GM21825 (cell line): ENCODE measurements around the gene WBP1L.
"Not testable (repeated sequence)": the region's sequence is repeated elsewhere in the genome, so short reads cannot be mapped to it uniquely, and the experiment has no call there.

Source experiments
- ATAC-seq: cut with Tn5 transposase; IDR thresholded peaks from one replicate; pipeline ENCODE4 v1.9.1; 2021; ENCODE audit warnings: mild to moderate bottlenecking, moderate library complexity; ENCODE audit not compliant: unreplicated experiment

The WBP1L gene

GRCh38 chr10:102758240-102758932 lies 14.6 kb downstream of the WBP1L start:
- ATAC-seq = no peak

GRCh38 chr10:102758933-102759262 lies 15.2 kb downstream of the WBP1L start:
- ATAC-seq = not testable (repeated sequence)

DNA sequence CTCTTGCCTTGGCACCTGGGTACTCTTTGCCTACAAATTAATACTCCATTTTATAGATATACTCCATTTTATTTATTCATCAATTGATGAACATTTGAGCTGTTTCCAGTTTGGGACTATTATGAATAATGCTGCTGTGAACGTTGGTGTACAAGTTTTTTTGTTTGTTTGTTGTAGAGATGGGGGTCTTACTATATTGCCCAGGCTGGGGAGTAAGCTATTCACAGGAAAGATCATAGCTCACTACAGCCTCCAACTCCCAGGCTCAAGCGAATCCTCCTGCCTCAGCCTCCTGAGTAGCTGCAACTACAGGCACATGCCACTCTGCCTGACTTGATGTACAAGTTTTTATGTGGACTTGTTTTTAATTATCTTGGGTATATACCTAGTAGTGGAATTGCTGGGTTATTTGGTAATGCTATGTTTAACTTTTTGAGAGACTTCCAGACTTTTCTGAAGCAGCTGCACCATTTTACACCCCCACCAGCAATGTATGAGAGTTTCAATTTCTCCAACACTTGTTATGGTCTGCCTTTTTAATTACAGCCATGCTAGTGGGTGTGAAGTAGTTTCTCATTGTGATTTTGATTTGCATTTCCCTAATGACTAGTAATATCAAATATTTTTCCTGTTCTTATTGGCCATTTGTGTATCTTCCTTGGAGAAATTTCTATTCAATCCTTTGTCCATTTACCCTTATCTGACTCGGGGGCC lies 15.9 kb downstream of the WBP1L start:
- ATAC-seq = no peak

GRCh38 chr10:102761981-102762380 lies 18.2 kb downstream of the WBP1L start:
- ATAC-seq = no peak

GRCh38 chr10:102762401-102763015 lies 18.8 kb downstream of the WBP1L start:
- ATAC-seq = no peak

DNA sequence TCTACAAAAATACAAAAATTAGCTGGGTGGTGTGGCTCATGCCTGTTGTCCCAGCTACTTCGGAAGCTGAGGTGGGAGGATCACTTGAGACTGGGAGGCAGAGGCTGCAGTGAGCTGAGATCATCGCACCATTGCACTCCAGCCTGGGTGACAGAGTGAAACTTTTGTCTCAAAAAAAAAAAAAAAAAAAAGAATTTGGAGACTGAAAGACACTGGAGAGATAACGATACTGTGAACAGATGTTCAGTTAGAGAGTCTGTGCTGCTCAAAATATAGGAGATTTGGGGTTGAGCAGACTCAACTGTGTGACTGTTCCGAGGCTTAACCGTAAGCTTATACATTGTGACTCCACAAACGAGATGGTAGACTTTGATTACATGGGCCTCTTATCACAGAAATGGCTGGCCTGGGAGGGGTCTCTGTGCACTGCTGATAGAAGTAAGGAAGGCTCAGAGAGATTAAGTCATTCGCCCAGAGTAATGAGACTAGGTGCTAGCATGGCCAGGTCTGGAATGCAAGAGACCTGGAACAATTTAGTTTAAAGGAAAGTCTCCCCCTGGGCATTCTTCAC lies 19.4 kb downstream of the WBP1L start:
- no peak for ATAC-seq

GRCh38 chr10:102764470-102765161 lies 20.9 kb downstream of the WBP1L start:
- no peak for ATAC-seq

GRCh38 chr10:102765336-102765735 lies 21.6 kb downstream of the WBP1L start:
- no peak for ATAC-seq

- no peak for ATAC-seq
Observed at GRCh38 chr10:102767428-102768160, 23.8 kb downstream of the WBP1L start.

DNA sequence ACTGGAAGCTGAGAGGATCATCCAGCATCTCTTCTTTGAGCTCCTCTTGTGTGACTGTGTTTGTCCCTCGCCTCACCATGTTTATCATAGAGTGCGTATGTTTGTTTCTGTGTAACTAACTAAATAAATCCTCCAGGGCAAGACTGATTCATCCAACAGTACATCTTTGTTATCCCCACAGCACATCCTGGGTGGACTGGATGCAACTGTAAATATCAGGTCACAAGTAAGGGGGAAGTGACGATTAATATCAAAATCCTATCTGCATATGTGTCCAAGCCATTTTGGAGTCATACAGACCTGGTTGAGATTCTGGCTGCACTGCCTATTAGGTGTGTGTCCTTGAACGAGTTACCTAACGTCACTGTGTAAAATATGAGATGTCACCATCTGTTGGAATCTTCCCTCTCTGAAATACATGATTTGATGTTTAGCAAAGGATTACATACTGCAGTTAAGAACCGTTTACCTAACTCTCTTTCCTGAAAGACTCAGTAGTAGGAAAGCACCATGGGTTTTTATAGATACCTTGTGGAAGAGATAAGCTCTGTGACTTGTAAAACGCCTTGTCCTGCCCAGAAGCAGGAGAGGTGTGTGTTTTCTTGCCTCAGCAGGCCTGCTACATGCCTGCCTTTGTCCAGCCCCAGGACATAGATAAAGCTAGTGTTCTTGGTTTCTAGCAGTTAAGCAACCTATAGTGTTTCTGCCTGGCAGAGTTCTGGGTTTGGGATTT lies 25.8 kb downstream of the WBP1L start:
- ATAC-seq = no peak

GRCh38 chr10:102770108-102770482 lies 26.3 kb downstream of the WBP1L start:
- ATAC-seq = no peak

DNA sequence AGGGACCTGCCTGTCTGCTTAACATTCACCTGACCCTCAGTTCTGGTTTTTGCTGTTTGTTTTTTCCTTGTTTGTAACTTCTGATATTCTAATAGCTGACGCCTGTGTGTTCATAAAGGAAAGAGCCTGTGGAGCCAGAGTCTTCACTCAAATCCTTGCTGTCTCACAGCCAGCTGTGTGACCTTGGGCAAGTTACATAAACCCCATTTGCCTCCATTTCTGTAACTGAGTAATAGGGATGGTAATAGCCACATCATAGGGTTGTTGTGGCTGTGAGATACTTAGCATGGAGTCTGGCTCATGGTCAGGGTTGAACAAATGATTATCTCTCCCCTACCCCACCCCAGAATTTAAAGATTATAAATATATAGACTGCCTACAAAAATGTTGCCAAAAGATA lies 27.0 kb downstream of the WBP1L start:
- ATAC-seq = no peak

- no peak for ATAC-seq
Observed at GRCh38 chr10:102773320-102773719, 29.6 kb downstream of the WBP1L start.

DNA sequence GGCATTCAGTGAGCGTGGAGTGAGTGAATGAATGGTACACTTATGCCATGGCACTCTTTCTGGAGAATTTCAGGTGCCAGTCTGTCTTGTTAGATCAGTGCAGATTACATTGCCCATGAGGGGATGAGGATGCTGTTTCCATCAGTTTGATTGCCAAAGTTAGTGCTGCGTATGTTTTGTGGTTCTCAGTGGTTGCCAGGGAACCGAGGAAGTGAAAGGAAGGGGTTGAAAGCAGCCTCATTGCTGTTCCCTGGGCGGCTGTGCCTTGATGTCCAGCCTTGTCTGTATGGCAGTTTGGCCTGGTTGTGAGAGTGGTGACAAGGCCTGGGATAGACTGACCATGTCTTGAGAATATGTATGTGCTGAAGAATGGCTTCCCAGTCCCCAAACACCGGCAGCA lies 30.2 kb downstream of the WBP1L start:
- no peak for ATAC-seq

DNA sequence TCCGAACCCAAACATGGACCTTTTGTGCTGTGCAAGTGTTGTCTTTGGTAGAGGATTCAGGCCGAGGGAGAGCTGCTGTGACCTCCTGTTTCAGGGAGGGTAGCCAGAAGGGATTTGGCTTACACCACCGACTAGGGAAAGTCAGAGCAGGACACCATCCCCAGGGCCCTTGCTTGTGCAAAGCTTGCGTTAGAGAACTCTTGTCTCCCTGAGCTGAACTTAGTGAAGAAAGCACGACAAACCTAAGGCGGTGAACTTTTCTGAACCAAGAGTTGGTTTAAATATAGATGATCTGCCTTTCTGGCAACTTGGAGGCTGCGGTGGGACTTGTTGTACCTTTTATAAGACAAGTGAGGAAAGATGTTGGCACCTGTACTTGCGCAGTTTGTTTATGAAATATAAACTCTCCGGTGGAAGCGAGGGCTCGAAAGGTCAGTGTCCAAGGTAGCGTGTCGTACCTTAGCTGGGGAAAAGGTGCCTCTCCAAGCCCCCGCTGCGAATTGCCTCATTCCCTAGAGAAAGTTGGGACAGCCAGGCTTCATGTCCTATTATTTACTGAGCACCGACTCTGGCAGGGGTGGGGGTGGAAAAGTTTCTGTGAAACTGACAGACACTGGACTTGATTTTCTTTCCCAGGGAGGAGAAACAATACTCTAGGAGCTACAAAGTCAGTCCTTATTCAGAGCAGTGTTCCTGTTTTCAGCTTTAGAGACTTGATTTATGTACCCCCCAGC lies 31.6 kb downstream of the WBP1L start:
- ATAC-seq = no peak

DNA sequence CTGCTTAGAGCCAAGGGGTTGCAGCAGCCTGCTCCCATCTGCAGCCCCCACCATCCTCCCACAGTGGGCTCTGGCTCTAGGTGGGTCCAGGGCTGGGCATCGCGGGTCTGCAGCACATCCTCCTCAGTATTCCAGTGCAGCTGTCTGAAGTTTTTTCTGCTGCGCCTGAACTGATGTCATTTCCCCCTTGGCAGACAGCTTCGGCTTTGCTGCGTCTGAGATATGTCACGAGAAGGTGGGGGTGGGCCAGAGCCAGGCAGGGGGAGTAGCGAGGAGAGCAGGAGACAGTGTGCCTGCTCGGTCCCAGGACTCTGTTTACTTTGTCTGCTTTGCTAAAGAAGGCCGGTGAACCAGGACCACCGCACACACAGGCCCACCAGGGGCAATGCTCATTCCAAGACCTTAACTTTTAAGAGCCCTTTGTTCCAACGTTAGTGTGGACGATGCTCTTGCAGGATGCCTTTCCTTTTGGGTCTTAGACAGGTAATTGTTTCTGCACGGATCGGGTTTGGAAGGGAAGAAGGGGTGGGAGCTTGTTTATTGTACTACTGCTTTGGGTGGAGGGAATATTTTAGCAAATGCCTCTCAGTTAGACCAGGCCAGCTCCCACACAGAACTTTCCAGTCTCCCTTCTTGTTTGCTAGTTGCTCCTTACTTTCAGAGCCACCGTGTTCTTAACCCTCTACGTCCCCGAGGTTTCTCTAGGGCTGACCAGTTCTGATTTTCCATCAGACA lies 32.4 kb downstream of the WBP1L start:
- ATAC-seq = no peak

- no peak for ATAC-seq
Observed at GRCh38 chr10:102776779-102777456, 33.2 kb downstream of the WBP1L start.
